NCI-H526 treated with DMSO at 0.1 percent for 48 hours (cell line): ENCODE data around the gene SESN3.
"Not testable (repeated sequence)": the region's sequence is repeated elsewhere in the genome, so short reads cannot be mapped to it uniquely, and the experiment has no call there.

Experiments
- DNase-seq: peaks from one replicate; lab custom pipeline; 2025; lab: John Stamatoyannopoulos, UW

Gene SESN3

GRCh38 chr11:95150956-95151684 is 79.9 kb downstream of the SESN3 start:
- peak; percentile 82 for DNase-seq

- peak; percentile 34 for DNase-seq
These were observed 81.2 kb downstream of the SESN3 start for GRCh38 chr11:95149651-95150364.

GRCh38 chr11:95148938-95149337 is 82.1 kb downstream of the SESN3 start:
- DNase-seq = no peak

- DNase-seq = no peak
These were observed 82.6 kb downstream of the SESN3 start for GRCh38 chr11:95148406-95148805.

GRCh38 chr11:95147364-95147905 is 83.6 kb downstream of the SESN3 start:
- no peak for DNase-seq

- no peak for DNase-seq
These were observed 85.5 kb downstream of the SESN3 start for GRCh38 chr11:95145430-95146060.

- DNase-seq = no peak
These were observed 86.4 kb downstream of the SESN3 start for GRCh38 chr11:95144313-95145235.

- no peak for DNase-seq
These were observed 87.8 kb downstream of the SESN3 start for GRCh38 chr11:95143106-95143681.

- DNase-seq = no peak
These were observed 88.6 kb downstream of the SESN3 start for GRCh38 chr11:95142431-95142830.

- DNase-seq = no peak
These were observed 90.5 kb downstream of the SESN3 start for GRCh38 chr11:95140397-95141033.

- no peak for DNase-seq
These were observed 92.6 kb downstream of the SESN3 start for GRCh38 chr11:95138448-95138847.

- DNase-seq = no peak
These were observed 93.7 kb downstream of the SESN3 start for GRCh38 chr11:95137299-95137698.

GRCh38 chr11:95136747-95137146 is 94.3 kb downstream of the SESN3 start:
- not testable (repeated sequence) for DNase-seq

- no peak for DNase-seq
These were observed 95.1 kb downstream of the SESN3 start for GRCh38 chr11:95135880-95136279.

- no peak for DNase-seq
These were observed 95.8 kb downstream of the SESN3 start for GRCh38 chr11:95135155-95135554.

GRCh38 chr11:95134491-95134890 is 96.5 kb downstream of the SESN3 start:
- DNase-seq = no peak

- DNase-seq = no peak
These were observed 98.0 kb downstream of the SESN3 start for GRCh38 chr11:95132956-95133355.

GRCh38 chr11:95128602-95129001 is 102.4 kb downstream of the SESN3 start:
- no peak for DNase-seq

GRCh38 chr11:95123556-95123955 is 107.4 kb downstream of the SESN3 start:
- no peak for DNase-seq

- peak; percentile 60 for DNase-seq
These were observed 109.3 kb downstream of the SESN3 start for GRCh38 chr11:95121698-95122097.
